Embryonic facial prominence (tissue), 1 donor: Measurements from ENCODE around the gene CLNK.

ENCODE experiments used
- DNase-seq: peaks from one replicate; pipeline ENCODE4 v3.0.0-alpha.2; 2016; ENCODE audit errors: extremely low spot score

CLNK gene

GRCh38 chr4:10611673-10612072, 72.9 kb downstream of the CLNK start:
- DNase-seq, result no peak

DNA sequence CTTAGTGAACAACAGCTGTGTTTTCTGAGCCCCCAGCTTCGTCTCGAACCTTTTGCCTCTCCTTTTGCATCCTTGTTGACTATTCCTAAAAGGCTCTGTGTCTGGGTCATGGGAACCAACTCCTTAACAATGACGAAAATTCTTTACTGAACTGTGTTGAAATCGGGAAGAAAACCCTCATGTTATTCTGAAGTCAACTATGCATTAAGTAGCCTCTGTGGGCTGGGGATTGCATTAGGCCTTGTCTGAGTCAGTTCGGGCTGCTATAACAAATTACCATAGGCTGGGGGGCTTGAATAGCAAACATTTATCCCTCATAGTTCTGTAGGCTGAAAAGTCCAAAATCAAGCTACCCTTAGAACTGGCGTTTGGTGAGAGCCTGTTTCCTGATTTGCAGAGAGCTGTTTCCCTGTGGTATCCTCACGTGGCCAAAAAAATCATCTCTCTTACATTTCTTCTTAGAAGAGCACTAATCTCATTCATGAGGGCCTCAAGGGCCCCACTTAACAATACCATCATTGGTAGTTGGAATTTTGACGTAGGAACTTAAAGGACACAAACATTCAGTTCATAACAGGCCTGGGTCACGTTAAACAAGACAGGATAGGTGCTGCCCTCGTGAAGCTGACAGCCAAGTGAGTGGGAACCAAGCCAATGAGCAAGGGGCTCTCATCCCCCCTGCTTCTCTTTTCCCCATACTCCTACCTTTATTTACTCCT, 75.9 kb downstream of the CLNK start:
- no peak for DNase-seq

DNA sequence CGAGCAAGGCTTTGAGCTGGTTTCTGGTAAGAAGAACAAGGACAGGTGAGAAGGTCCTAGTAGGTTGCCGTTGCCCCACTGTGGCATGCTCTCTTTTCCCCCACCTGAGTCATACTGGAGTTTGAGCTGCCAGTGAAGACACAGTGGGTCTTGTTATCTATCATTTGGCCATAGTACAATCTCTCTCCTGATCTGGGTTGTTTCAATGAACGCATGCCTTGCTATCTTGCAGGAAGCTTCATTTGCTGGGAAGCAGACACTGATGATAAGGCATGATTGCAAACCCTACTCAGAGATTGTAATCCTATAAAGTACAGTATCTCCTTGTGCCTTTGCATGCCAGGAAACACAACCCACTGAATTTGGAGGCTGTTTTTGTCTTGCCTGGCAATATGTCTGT, 77.4 kb downstream of the CLNK start:
- no peak for DNase-seq

DNA sequence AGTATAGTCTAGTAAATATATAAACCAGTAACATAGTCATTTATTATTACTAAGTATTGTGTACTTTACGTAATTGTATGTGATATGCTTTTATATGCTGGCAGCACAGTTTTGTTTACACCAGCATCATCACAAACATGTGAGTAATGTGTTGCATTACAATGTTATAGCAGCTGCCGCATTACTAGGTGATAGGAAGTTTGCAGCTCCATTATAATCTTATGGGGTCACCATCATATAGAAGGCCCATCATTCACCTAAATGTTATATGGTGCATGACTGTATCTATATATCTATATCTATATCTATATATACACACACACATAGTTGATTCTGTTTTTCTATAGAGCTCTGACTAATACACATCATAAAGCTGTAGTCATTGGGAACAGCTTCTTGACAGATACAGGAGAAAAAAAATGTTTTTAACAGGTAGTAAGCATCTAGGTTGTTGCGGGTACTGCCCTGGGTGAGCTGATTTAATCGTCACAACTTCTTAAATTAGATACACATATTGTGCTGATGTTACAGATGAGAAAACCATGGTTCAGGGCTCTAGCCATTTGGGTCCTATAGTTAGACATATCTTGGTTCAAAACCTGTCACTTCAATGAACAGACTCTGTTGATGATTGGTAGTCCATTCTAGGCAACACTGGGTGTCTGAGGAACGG, 77.9 kb downstream of the CLNK start:
- no peak for DNase-seq

DNA sequence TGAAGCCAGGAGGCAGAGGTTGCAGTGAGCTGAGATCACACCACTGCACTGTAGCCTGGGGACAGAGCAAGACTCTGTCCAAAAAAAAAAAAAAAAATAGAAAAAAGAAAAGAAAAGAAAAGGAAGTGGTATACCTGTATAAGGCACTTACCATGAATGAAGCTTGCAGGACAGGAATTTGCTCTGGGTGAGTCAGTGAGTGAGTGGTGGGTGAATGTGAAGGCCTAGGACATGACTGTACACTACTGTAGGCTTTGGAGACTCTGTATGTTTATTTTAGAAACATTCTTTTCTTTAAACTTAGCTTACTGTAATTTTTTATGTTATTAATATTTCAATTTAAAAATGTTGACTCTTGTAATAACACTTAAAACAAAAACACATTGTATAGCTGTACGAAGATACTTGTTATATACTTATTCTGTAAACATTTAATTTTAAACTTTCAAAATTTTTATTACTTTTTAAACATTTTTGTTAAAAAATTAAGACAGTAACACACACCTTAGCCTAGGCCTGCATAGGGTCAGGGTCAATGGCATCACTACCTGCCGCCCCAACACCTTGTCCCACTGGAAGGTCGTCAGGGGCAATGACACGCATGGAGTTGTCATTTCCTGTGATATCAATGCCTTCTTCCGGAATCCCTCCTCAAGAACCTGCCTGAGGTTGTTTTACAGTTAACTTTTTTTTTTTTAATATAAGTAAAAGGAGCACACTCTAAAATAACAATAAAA, 78.7 kb downstream of the CLNK start:
- DNase-seq, result no peak

DNA sequence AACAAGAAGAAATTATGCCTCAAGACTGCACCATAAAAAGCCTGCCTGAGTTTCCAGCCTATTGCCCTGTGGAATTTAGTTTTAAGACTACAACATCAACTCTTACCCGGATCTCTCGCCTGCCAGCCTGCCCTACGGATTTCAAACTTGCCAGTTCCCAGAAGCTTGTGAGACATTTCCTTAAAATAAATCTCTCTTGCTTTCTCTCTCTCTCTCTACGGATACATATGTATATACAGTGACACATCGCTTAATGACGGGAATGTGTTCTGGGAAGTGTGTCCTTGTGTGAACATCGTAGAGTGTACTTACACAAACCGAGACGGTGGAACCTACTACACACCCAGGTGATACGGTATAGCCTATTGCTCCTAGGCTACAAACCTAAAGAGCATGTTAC, 79.5 kb downstream of the CLNK start:
- DNase-seq, result no peak

DNA sequence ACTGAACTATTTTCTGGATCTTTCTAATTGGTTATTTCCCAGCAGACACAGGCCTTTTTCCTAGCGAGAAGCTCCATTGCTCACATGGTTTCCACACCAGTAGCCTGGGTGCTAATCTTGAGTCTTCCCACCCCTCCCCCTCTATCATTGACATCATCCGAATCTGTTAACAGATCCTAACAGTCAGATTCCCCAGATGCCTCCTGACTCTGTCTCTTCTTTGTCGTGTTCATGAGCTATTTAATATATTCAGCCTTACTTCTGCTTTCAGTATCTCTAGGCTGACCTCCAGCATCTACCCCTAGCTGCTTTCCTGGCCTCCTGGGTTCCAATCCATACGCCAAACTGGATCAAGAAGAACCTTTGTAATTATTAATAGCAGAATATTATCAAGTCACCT, 85.0 kb downstream of the CLNK start:
- DNase-seq, result no peak

GRCh38 chr4:10598829-10599228, 85.7 kb downstream of the CLNK start:
- no peak for DNase-seq

GRCh38 chr4:10596586-10597290, 87.8 kb downstream of the CLNK start:
- DNase-seq, result no peak

GRCh38 chr4:10593130-10593529, 91.4 kb downstream of the CLNK start:
- no peak for DNase-seq

- no peak for DNase-seq
Observed at GRCh38 chr4:10590896-10591295, 93.7 kb downstream of the CLNK start.

DNA sequence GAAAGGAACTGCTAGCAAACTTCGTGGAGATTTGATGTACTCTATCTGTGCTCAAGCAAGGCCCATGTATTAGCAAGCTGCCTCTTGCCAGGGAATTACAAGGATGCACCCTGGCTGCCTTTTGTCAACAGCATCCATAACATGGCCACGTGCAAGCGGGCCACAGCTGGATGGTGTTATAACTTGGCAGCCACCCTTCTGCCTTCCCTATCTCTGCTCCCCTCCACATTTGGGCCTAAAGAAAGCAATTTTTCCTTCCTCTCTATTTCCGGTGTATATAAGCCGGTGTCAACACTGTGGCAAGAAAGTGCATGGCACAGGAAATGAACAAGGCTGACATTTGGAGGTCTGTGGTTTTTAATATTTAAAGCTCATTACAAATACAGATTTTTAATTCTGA, 94.8 kb downstream of the CLNK start:
- DNase-seq, result no peak

DNA sequence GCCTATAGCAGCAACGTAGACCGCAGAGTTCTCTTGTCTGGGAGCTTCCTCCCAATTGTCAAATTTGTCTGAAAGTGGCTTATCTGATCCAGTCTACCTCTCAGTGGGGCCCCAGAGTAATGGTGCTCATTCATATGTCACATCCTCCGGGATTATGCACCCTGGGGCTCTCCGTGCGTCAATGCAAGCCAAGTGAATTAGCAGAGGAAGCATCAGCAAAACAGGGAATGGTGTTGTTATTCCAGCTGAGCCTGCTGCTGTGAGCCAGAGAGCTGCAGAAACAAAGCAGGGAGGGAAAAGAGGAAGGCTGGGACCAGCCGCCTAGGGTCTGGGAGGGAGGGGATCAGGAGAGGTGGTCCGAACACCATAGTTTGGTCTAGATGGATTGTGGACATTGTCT, 95.2 kb downstream of the CLNK start:
- DNase-seq, result no peak

DNA sequence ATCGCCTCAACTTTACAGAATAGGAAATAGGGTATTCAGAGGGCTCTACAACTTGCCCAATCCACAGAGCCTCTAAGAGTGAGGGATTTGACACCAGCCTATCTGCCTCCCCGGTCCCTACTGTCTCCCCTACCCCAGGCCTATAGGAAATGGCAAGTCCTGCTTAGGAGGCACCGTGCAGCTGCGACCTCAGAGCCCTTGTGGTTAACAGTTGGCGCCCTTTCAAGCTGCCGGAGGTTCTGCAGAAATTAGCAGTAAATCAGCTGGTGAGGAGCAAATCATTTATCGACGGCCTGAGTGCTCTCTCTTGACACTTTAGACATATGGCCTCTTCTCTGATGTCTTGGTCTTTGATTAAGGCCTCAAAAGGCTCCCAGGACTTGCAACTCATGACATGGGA, 96.9 kb downstream of the CLNK start:
- DNase-seq, result no peak

- no peak for DNase-seq
Observed at GRCh38 chr4:10587296-10587695, 97.3 kb downstream of the CLNK start.

- no peak for DNase-seq
Observed at GRCh38 chr4:10584042-10584441, 100.5 kb downstream of the CLNK start.

DNA sequence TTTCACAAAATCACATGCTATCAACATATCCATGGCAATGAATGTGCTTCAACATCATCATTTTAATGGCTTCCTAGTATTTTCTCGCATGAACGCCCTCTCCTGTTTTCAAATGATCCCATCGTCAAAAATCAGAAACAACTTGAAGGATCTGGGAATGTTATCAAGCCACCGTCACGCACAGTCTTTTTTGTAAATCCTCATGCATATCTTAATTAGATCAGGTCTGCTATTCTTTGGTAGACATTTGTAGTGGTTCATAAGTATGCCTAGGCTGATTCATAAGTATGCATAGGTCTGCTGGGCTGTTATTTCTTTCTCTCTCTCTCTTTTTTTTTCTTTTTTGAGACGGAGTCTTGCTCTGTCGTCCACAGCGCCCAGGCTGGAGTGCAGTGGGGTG, 101.6 kb downstream of the CLNK start:
- DNase-seq, result no peak

- DNase-seq, result peak; percentile 70
Observed at GRCh38 chr4:10582059-10582686, 102.4 kb downstream of the CLNK start.

GRCh38 chr4:10581022-10581421, 103.5 kb downstream of the CLNK start:
- no peak for DNase-seq

- DNase-seq, result no peak
Observed at GRCh38 chr4:10579648-10580047, 104.9 kb downstream of the CLNK start.

DNA sequence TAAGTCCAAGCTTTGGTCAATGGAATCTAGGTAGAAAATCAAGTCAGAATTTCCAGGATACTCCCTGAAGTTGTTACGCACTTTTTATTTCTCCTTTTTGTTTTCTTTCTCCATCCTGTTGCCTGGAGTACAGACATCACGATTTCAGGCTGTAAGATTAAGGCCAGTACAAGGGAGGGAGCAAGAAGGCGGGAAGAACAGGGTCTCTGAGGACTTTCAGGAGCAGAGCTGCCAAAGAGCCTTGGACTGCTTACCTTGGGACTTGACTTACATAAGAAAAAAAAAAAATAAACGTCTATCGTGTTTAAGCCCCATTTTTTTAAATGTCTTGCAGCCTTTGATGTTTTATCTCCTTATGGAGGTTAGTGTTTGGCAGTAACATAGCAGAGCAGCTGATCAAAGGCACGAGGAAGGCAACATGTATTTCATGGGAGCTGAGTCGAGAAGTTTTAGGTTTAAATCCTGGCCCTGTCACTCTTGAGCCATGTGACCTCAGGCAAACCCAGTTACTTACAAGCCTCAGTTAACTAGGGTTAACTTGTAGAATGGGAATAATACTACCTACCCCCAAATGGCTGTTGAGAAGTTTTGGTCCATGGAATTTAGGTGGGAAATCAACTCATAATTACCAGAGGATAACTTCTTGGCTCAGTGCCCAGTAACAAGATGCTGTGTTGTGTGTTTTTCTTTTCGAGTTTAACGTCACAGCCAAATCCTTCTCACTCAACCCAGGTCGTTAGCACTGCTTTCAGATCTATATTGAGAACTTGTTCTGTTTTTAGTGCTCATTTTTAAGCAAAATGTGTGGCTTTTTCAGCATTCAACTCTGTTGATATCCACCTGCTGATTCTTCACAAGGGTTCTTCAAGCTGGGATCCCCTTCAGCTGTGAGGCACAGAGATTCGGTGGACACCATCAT, 106.8 kb downstream of the CLNK start:
- no peak for DNase-seq
